ENCODE data around the gene C1orf226.

The C1orf226 gene

GRCh38 chr1:162385702-162386101, 4.2 kb downstream of the C1orf226 start:
- DNase-seq = no peak

- DNase-seq = no peak
Measured at GRCh38 chr1:162386292-162387225, 5.0 kb downstream of the C1orf226 start.

- DNase-seq = no peak
Measured at GRCh38 chr1:162387226-162388082, 5.9 kb downstream of the C1orf226 start.

- no peak for DNase-seq
Measured at GRCh38 chr1:162388083-162388594, 6.6 kb downstream of the C1orf226 start.

- DNase-seq = no peak
Measured at GRCh38 chr1:162388615-162389014, 7.1 kb downstream of the C1orf226 start.

- no peak for DNase-seq
Measured at GRCh38 chr1:162389021-162389818, 7.7 kb downstream of the C1orf226 start.

- no peak for DNase-seq
Measured at GRCh38 chr1:162389971-162390370, 8.4 kb downstream of the C1orf226 start.

GRCh38 chr1:162390396-162391185, 9.1 kb downstream of the C1orf226 start:
- no peak for DNase-seq

- no peak for DNase-seq
Measured at GRCh38 chr1:162391790-162392563, 10.4 kb downstream of the C1orf226 start.

- no peak for DNase-seq
Measured at GRCh38 chr1:162396201-162396906, 14.8 kb downstream of the C1orf226 start.

GRCh38 chr1:162397039-162397448, 15.5 kb downstream of the C1orf226 start:
- no peak for DNase-seq

- no peak for DNase-seq
Measured at GRCh38 chr1:162397943-162398560, 16.5 kb downstream of the C1orf226 start.

GRCh38 chr1:162398999-162399580, 17.6 kb downstream of the C1orf226 start:
- DNase-seq = no peak

- no peak for DNase-seq
Measured at GRCh38 chr1:162400790-162401355, 19.3 kb downstream of the C1orf226 start.

GRCh38 chr1:162404550-162405160, 23.1 kb downstream of the C1orf226 start:
- DNase-seq = no peak

GRCh38 chr1:162405800-162406199, 24.3 kb downstream of the C1orf226 start:
- DNase-seq = no peak

GRCh38 chr1:162406811-162407210, 25.3 kb downstream of the C1orf226 start:
- DNase-seq = no peak

- no peak for DNase-seq
Measured at GRCh38 chr1:162407539-162407938, 26.0 kb downstream of the C1orf226 start.

GRCh38 chr1:162412002-162412401, 30.5 kb downstream of the C1orf226 start, which contains the start of gene SH2D1B:
Gene SH2D1B, minus strand, starts transcription at chr1:162412136. Its CDS starts 120 bp downstream, at chr1:162412016.
- peak; percentile 76 for DNase-seq
